ENCODE measurements around the gene STRAP.
A peak's percentile ranks its signal among the peaks of the same experiment; 100 is the strongest.
"Not testable (repeated sequence)": the region's sequence is repeated elsewhere in the genome, so short reads cannot be mapped to it uniquely, and the experiment has no call there.

STRAP gene

DNA sequence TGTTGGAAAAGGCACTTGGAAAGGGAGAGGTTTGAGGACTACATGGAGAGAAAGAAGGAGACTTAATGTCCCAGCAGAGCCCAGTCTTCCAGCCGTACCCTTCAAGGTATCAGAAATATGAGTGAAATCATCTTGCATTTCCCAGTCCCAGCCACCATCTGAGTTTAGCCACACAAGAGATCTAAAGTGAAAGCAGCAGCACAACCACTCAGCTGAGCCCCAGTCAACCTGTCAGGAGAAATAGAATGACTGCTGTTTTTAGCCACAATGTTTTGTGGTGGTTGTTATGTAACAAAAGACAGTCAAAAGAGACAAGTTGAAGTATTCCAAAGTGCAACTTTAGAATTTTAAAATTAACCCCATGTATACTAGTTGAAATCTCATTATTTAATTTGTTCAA is 56.9 kb downstream of the STRAP start:
- ChIA-PET CTCF (interaction anchor here (1.2 kb wide), 1 partner anchor 29 kb away, joined by 3 read pairs; no protein-coding TSS in a partner anchor), POLR2A (no interaction called here)
- TF ChIP-seq SCRT2 (tag by site-specific recombination; IDR thresholded peaks at IDR 0.05) (no peak), TRIM28 (IDR thresholded peaks at IDR 0.05; ENCODE audit: borderline replicate concordance, low read length) (peak; percentile 48; the same call in 1 of the 2 replicates), SETDB1 (IDR thresholded peaks at IDR 0.05; ENCODE audit: insufficient read length, low read length) (peak; percentile 31), OSR2 (tag by site-specific recombination; IDR thresholded peaks at IDR 0.05) (no peak)
- Histone ChIP-seq H3K4me1 (ENCODE audit: control insufficient read depth, insufficient read depth, low read length) (no peaks in the 10 kb centered on the region), H3K36me3 (ENCODE audit: control insufficient read depth in 2 of 2, insufficient read depth in 1 of 2, low read length in 2 of 2) (no peaks in the 10 kb centered on the region), H3K9me3 (ENCODE audit: control insufficient read depth, insufficient read depth, low read depth, low read length) (peaks cover 2% of the 10 kb centered on the region; the same call in 1 of the 2 replicates), H3K27ac (ENCODE audit: extremely low read depth, low read depth, low read length) (no peak overlapping the region), H3K4me3 (ENCODE audit: low read depth, low read length) (no peak overlapping the region)

DNA sequence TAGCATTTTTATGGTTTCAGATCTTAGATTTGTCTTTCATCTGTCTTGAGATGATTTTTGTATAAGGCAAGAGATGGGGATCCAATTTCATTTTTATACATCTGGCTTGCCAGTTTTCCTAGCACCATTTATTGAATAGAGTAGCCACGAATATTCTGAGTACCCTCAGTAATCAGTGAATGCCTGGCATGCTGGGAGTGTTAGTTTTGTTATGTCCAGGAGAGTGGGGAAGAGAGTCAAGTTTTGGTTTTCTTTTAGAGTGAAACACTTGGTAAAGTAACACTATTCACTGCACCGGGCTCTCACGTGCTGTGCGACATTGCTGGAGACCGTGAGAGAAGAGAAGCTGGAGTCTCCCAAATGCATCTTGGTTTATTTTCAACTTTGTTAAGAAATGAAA is 60.3 kb downstream of the STRAP start:
- H3K4me3 ChIP-seq (ENCODE audit: low read depth, low read length) = no peak overlapping the region
- POLR2A ChIA-PET = no interaction called here
- H3K4me1 ChIP-seq (ENCODE audit: control insufficient read depth, insufficient read depth, low read length) = no peaks in the 10 kb centered on the region
- no peak overlapping the region for H3K27ac ChIP-seq (ENCODE audit: extremely low read depth, low read depth, low read length)
- CTCF ChIA-PET = interaction anchor here (0.7 kb wide), 1 partner anchor 394 kb away, joined by 5 read pairs; no protein-coding TSS in a partner anchor
- no peak for TF ChIP-seq ZNF585B (tag by site-specific recombination; IDR thresholded peaks at IDR 0.05)
- no peak for TF ChIP-seq ZNF510 (tag by site-specific recombination; IDR thresholded peaks at IDR 0.05; ENCODE audit: insufficient replicate concordance)
- TF ChIP-seq ZFP3 (tag by site-specific recombination; IDR thresholded peaks at IDR 0.05; ENCODE audit: low read depth) = no peak
- TF ChIP-seq ZNF433 (tag by site-specific recombination; IDR thresholded peaks at IDR 0.05; ENCODE audit: low read depth) = no peak
- no peak for TF ChIP-seq MZF1 (tag by site-specific recombination; IDR thresholded peaks at IDR 0.05; ENCODE audit: borderline replicate concordance)
- TF ChIP-seq, protein P1, sequence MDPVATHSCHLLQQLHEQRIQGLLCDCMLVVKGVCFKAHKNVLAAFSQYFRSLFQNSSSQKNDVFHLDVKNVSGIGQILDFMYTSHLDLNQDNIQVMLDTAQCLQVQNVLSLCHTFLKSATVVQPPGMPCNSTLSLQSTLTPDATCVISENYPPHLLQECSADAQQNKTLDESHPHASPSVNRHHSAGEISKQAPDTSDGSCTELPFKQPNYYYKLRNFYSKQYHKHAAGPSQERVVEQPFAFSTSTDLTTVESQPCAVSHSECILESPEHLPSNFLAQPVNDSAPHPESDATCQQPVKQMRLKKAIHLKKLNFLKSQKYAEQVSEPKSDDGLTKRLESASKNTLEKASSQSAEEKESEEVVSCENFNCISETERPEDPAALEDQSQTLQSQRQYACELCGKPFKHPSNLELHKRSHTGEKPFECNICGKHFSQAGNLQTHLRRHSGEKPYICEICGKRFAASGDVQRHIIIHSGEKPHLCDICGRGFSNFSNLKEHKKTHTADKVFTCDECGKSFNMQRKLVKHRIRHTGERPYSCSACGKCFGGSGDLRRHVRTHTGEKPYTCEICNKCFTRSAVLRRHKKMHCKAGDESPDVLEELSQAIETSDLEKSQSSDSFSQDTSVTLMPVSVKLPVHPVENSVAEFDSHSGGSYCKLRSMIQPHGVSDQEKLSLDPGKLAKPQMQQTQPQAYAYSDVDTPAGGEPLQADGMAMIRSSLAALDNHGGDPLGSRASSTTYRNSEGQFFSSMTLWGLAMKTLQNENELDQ (tag by site-specific recombination; IDR thresholded peaks at IDR 0.05; ENCODE audit: low read depth) = no peak
- TF ChIP-seq, protein P2, sequence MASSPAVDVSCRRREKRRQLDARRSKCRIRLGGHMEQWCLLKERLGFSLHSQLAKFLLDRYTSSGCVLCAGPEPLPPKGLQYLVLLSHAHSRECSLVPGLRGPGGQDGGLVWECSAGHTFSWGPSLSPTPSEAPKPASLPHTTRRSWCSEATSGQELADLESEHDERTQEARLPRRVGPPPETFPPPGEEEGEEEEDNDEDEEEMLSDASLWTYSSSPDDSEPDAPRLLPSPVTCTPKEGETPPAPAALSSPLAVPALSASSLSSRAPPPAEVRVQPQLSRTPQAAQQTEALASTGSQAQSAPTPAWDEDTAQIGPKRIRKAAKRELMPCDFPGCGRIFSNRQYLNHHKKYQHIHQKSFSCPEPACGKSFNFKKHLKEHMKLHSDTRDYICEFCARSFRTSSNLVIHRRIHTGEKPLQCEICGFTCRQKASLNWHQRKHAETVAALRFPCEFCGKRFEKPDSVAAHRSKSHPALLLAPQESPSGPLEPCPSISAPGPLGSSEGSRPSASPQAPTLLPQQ (tag by site-specific recombination; IDR thresholded peaks at IDR 0.05) = no peak
- no peak for TF ChIP-seq ZNF658 (tag by site-specific recombination; IDR thresholded peaks at IDR 0.05)
- no peak for TF ChIP-seq ZNF214 (tag by site-specific recombination; IDR thresholded peaks at IDR 0.05; ENCODE audit: borderline replicate concordance)
- no peak for TF ChIP-seq ZNF426 (tag by site-specific recombination; IDR thresholded peaks at IDR 0.05)
- TF ChIP-seq ZNF394 (tag by site-specific recombination; IDR thresholded peaks at IDR 0.05; ENCODE audit: borderline replicate concordance) = no peak
- H3K9me3 ChIP-seq (ENCODE audit: control insufficient read depth, insufficient read depth, low read depth, low read length) = peaks cover 2% of the 10 kb centered on the region; the same call in 1 of the 2 replicates
- no peaks in the 10 kb centered on the region for H3K36me3 ChIP-seq (ENCODE audit: control insufficient read depth in 2 of 2, insufficient read depth in 1 of 2, low read length in 2 of 2)

DNA sequence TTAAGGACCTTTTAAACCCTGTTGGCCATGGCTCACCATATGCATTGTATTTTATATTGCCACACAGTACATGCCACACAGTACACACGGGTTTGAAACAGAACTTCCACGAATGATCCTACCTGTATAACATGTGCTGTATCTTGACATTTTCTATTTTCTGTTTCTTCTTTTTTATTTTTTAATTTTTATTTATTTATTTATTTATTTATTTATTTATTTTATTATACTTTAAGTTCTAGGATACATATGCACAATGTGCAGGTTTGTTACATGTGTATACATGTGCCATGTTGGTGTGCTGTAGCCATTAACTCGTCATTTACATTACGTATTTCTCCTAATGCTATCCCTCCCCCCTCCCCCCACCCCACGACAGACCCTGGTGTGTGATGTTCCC is 61.3 kb downstream of the STRAP start:
- H3K27ac ChIP-seq (ENCODE audit: extremely low read depth, low read depth, low read length); H3K36me3 ChIP-seq (ENCODE audit: control insufficient read depth in 2 of 2, insufficient read depth in 1 of 2, low read length in 2 of 2); H3K4me3 ChIP-seq (ENCODE audit: low read depth, low read length); CTCF ChIA-PET; H3K4me1 ChIP-seq (ENCODE audit: control insufficient read depth, insufficient read depth, low read length); H3K9me3 ChIP-seq (ENCODE audit: control insufficient read depth, insufficient read depth, low read depth, low read length); POLR2A ChIA-PET: not testable (repeated sequence)
- TF ChIP-seq ZBTB8A (tag by site-specific recombination; IDR thresholded peaks at IDR 0.05) (peak; percentile 63), ZNF202 (tag by site-specific recombination; IDR thresholded peaks at IDR 0.05; ENCODE audit: borderline replicate concordance) (0 out of 2 replicates have a peak, but pooled peaks have one; percentile 37)
- TF ChIP-seq, protein P3, sequence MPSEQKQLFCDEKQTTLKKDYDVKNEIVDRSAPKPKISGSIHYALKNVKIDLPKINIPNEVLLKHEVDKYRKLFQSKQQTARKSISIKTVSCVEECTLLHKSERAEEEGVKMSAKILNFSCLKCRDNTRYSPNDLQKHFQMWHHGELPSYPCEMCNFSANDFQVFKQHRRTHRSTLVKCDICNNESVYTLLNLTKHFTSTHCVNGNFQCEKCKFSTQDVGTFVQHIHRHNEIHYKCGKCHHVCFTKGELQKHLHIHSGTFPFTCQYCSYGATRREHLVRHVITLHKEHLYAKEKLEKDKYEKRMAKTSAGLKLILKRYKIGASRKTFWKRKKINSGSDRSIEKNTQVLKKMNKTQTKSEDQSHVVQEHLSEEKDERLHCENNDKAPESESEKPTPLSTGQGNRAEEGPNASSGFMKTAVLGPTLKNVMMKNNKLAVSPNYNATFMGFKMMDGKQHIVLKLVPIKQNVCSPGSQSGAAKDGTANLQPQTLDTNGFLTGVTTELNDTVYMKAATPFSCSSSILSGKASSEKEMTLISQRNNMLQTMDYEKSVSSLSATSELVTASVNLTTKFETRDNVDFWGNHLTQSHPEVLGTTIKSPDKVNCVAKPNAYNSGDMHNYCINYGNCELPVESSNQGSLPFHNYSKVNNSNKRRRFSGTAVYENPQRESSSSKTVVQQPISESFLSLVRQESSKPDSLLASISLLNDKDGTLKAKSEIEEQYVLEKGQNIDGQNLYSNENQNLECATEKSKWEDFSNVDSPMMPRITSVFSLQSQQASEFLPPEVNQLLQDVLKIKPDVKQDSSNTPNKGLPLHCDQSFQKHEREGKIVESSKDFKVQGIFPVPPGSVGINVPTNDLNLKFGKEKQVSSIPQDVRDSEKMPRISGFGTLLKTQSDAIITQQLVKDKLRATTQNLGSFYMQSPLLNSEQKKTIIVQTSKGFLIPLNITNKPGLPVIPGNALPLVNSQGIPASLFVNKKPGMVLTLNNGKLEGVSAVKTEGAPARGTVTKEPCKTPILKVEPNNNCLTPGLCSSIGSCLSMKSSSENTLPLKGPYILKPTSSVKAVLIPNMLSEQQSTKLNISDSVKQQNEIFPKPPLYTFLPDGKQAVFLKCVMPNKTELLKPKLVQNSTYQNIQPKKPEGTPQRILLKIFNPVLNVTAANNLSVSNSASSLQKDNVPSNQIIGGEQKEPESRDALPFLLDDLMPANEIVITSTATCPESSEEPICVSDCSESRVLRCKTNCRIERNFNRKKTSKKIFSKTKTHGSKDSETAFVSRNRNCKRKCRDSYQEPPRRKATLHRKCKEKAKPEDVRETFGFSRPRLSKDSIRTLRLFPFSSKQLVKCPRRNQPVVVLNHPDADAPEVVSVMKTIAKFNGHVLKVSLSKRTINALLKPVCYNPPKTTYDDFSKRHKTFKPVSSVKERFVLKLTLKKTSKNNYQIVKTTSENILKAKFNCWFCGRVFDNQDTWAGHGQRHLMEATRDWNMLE (tag by site-specific recombination; conservative IDR thresholded peaks at IDR 0.05; ENCODE audit: low read depth) = peak; percentile 79
- TF ChIP-seq, protein P4, sequence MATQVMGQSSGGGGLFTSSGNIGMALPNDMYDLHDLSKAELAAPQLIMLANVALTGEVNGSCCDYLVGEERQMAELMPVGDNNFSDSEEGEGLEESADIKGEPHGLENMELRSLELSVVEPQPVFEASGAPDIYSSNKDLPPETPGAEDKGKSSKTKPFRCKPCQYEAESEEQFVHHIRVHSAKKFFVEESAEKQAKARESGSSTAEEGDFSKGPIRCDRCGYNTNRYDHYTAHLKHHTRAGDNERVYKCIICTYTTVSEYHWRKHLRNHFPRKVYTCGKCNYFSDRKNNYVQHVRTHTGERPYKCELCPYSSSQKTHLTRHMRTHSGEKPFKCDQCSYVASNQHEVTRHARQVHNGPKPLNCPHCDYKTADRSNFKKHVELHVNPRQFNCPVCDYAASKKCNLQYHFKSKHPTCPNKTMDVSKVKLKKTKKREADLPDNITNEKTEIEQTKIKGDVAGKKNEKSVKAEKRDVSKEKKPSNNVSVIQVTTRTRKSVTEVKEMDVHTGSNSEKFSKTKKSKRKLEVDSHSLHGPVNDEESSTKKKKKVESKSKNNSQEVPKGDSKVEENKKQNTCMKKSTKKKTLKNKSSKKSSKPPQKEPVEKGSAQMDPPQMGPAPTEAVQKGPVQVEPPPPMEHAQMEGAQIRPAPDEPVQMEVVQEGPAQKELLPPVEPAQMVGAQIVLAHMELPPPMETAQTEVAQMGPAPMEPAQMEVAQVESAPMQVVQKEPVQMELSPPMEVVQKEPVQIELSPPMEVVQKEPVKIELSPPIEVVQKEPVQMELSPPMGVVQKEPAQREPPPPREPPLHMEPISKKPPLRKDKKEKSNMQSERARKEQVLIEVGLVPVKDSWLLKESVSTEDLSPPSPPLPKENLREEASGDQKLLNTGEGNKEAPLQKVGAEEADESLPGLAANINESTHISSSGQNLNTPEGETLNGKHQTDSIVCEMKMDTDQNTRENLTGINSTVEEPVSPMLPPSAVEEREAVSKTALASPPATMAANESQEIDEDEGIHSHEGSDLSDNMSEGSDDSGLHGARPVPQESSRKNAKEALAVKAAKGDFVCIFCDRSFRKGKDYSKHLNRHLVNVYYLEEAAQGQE (tag by site-specific recombination; IDR thresholded peaks at IDR 0.05) = peak; percentile 51; the same call in 1 of the 2 replicates
